ENCODE data around the gene AADACL2. TPM values are rescaled to one million over a fixed set of nuclear protein-coding genes. Genes with fewer than 3 reads are reported as not detected.
A peak's percentile ranks its signal among the peaks of the same experiment; 100 is the strongest.

Gene AADACL2
- total RNA-seq, 1 donor from 2014 or later: not detected

DNA sequence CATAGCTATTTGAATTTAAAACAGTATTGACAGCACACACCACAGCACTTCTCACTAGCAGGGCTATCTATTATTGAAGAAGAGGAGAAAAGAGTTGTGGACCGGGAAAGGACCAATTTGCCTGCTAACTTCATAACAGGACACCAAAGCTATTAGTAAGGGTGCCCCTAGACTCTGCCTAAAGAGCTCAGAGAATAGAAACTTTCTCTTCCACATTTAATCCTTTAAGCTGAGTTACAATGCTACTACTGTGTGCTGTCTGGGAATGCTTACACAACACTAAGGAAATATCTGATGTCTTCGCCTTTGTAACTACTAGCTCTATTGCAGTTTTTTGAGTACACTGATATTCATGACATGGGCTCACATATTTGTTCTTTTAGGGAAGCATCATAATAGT lies 66.7 kb downstream of the AADACL2 start:
- no peak for DNase-seq (ENCODE audit: low read depth in 2 of 2)

GRCh38 chr3:151804267-151804666 lies 70.5 kb downstream of the AADACL2 start:
- peak in 1 of 2 donors; percentile 37 for DNase-seq (ENCODE audit: low read depth in 2 of 2)

- DNase-seq (ENCODE audit: low read depth in 2 of 2): no peak
Observed at GRCh38 chr3:151806838-151807237, 73.1 kb downstream of the AADACL2 start.

Other genes with a start within 250 kb of the AADACL2 start
- under 0.01 TPM in 2 replicates for gene AADAC, start 80.2 kb downstream of the AADACL2 start, total RNA-seq
- not detected in 2 replicates for gene SUCNR1, start 139.7 kb downstream of the AADACL2 start, total RNA-seq